ENCODE data around the gene USP13. TPM values are rescaled to one million over a fixed set of nuclear protein-coding genes. Genes with fewer than 3 reads are reported as not detected.

The USP13 gene
- total and polyA plus RNA-seq, 2 of the 4 experiments (the other 2 are of a cell fraction): 9.2 to 18.1 TPM

DNA sequence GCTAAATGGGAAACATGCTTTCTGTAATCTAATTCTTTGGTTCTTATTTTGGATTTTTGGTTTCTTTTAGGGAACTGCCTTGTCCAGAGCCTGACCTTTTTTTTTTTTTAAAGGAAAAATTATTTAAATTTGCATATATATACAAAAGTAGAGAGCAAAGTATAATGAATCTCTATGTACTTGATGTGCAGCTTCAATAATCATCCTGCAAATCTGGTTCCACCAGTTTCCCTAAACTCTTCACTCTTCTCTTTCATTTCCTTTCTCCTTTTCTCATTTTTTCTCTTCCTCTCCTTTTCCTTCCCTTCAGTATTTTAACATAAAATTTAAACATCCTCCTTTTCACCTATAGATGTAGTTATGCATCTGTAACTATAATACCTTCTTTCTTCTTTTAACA is 82.5 kb downstream of the USP13 start:
- Histone ChIP-seq H3K14ac (replicated peaks; ENCODE audit: low read depth, low read length) (no peak overlapping the region), H2AK9ac (replicated peaks; ENCODE audit: low read depth, low read length, poor library complexity) (no peak overlapping the region), H3K9me3 (ENCODE audit: control insufficient read depth, insufficient read depth, low read length) (no peaks in the 10 kb centered on the region), H2AFZ (replicated peaks; ENCODE audit: low read length, poor library complexity) (no peak overlapping the region), H3K4ac (ENCODE audit: low read depth, low read length) (no peak overlapping the region), H3K36me3 (ENCODE audit: control insufficient read depth, insufficient read depth, low read length) (peaks cover 9% of the 10 kb centered on the region), H2AK5ac (ENCODE audit: low read depth, low read length) (no peak overlapping the region), H2BK5ac (ENCODE audit: low read depth, low read length, poor library complexity, severe bottlenecking) (no peak overlapping the region), H3K56ac (ENCODE audit: extremely low read depth, insufficient read depth, low read length) (no peak overlapping the region), H4K91ac (ENCODE audit: insufficient read depth, low read depth, low read length) (no peak overlapping the region), H2BK15ac (ENCODE audit: low read depth, low read length) (no peak overlapping the region), H2BK120ac (ENCODE audit: low read depth, low read length) (no peak overlapping the region), H3K27ac (ENCODE audit: insufficient read depth, low read length) (no peak overlapping the region), H4K5ac (ENCODE audit: low read depth, low read length) (no peak overlapping the region), H3K4me1 (ENCODE audit: control insufficient read depth, insufficient read depth, low read length) (peaks cover 1% of the 10 kb centered on the region), H3K79me1 (ENCODE audit: low read depth in 1 of 2, low read length in 2 of 2) (peaks cover 11 to 28% of the 10 kb centered on the region in 2 experiments), H3K9ac (ENCODE audit: low read depth, low read length) (no peak overlapping the region), H2BK20ac (ENCODE audit: low read depth, low read length) (no peak overlapping the region), H3K4me2 (ENCODE audit: low read depth, low read length) (no peak overlapping the region), H3K4me3 (ENCODE audit: insufficient read depth, low read depth, low read length) (no peak overlapping the region), H3K23ac (ENCODE audit: low read depth, low read length) (no peak overlapping the region), H3K9me1 (ENCODE audit: insufficient read depth, low read length) (peaks cover 8% of the 10 kb centered on the region), H4K20me1 (ENCODE audit: insufficient read depth, low read length) (no peaks in the 10 kb centered on the region), H3K18ac (ENCODE audit: low read depth, low read length) (no peak overlapping the region), H4K8ac (ENCODE audit: low read depth in 2 of 2, low read length in 2 of 2) (no peak overlapping the region), H3K27me3 (ENCODE audit: control insufficient read depth, insufficient read depth, low read length) (no peaks in the 10 kb centered on the region)
- TF ChIP-seq, protein P1, sequence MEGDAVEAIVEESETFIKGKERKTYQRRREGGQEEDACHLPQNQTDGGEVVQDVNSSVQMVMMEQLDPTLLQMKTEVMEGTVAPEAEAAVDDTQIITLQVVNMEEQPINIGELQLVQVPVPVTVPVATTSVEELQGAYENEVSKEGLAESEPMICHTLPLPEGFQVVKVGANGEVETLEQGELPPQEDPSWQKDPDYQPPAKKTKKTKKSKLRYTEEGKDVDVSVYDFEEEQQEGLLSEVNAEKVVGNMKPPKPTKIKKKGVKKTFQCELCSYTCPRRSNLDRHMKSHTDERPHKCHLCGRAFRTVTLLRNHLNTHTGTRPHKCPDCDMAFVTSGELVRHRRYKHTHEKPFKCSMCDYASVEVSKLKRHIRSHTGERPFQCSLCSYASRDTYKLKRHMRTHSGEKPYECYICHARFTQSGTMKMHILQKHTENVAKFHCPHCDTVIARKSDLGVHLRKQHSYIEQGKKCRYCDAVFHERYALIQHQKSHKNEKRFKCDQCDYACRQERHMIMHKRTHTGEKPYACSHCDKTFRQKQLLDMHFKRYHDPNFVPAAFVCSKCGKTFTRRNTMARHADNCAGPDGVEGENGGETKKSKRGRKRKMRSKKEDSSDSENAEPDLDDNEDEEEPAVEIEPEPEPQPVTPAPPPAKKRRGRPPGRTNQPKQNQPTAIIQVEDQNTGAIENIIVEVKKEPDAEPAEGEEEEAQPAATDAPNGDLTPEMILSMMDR (conservative IDR thresholded peaks at IDR 0.05; ENCODE audit: low read depth, low read length): no peak
- TF ChIP-seq MAFK (IDR thresholded peaks at IDR 0.05; ENCODE audit: low read depth, low read length) (no peak), FOS (IDR thresholded peaks at IDR 0.05; ENCODE audit: low read depth, low read length) (no peak), NFE2L2 (IDR thresholded peaks at IDR 0.05; ENCODE audit: low read depth, low read length) (no peak), MAZ (IDR thresholded peaks at IDR 0.05; ENCODE audit: borderline replicate concordance, low read depth, low read length) (no peak), RFX5 (IDR thresholded peaks at IDR 0.05; ENCODE audit: low read depth, low read length) (no peak), CEBPB (IDR thresholded peaks at IDR 0.05; ENCODE audit: low read depth, low read length) (no peak), RCOR1 (IDR thresholded peaks at IDR 0.05; ENCODE audit: insufficient replicate concordance, low read length) (no peak), SMC3 (IDR thresholded peaks at IDR 0.05; ENCODE audit: low read depth, low read length) (no peak), POLR2A (IDR thresholded peaks at IDR 0.05; ENCODE audit: low read depth, low read length) (no peak), RAD21 (IDR thresholded peaks at IDR 0.05; ENCODE audit: low read length) (no peak)
- TF ChIP-seq, protein P2, sequence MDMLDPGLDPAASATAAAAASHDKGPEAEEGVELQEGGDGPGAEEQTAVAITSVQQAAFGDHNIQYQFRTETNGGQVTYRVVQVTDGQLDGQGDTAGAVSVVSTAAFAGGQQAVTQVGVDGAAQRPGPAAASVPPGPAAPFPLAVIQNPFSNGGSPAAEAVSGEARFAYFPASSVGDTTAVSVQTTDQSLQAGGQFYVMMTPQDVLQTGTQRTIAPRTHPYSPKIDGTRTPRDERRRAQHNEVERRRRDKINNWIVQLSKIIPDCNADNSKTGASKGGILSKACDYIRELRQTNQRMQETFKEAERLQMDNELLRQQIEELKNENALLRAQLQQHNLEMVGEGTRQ (IDR thresholded peaks at IDR 0.05; ENCODE audit: low read depth, low read length): no peak
- TF ChIP-seq, protein P3, sequence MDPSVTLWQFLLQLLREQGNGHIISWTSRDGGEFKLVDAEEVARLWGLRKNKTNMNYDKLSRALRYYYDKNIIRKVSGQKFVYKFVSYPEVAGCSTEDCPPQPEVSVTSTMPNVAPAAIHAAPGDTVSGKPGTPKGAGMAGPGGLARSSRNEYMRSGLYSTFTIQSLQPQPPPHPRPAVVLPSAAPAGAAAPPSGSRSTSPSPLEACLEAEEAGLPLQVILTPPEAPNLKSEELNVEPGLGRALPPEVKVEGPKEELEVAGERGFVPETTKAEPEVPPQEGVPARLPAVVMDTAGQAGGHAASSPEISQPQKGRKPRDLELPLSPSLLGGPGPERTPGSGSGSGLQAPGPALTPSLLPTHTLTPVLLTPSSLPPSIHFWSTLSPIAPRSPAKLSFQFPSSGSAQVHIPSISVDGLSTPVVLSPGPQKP (IDR thresholded peaks at IDR 0.05; ENCODE audit: borderline replicate concordance, low read depth, low read length): no peak
- ATAC-seq (ENCODE audit: low read depth) (no peak), DNase-seq (no peak)
- CTCF ChIA-PET: no interaction called here
- in situ Hi-C loops (cut with MboI; ENCODE audit: low sequenced_read_pairs): no loop called here
- no TSS peak for BruUV-seq (replicated peaks)
- dilution Hi-C loops (cut with HindIII; ENCODE audit: low sequenced_read_pairs, unreplicated experiment): no loop called here
- POLR2A ChIA-PET (ENCODE audit: unreplicated experiment): no interaction called here
- intact Hi-C loops (cut with micrococcal nuclease): no loop called here
